ENCODE data around the gene RPP38.

The RPP38 gene

DNA sequence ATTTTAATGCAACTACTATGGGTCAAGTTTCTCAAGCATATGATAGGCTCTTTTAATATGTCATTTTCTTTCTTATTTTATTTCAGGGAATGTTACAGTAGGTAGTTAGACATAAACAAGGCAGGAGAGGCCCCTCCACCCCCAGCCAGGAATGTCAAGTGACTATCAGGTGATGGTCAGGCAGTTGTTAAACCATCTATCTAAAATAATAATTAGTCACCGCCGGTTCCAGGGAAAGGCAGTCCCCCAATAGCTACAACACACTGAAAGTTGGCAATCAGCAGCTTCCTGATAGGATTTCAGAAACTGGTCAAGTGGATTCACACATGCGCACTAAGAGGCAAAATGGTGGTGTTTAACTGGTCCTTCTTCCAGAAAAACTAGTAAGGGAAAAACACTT lies 44.1 kb upstream of the RPP38 start:
- Histone ChIP-seq H3K27me3 (ENCODE audit: insufficient read depth, poor library complexity, severe bottlenecking) (no peaks in the 10 kb centered on the region), H3K27ac (replicated peaks) (no peak overlapping the region), H3K4me3 (replicated peaks; ENCODE audit: insufficient read depth, low read length) (no peak overlapping the region)
- TF ChIP-seq, protein P1, sequence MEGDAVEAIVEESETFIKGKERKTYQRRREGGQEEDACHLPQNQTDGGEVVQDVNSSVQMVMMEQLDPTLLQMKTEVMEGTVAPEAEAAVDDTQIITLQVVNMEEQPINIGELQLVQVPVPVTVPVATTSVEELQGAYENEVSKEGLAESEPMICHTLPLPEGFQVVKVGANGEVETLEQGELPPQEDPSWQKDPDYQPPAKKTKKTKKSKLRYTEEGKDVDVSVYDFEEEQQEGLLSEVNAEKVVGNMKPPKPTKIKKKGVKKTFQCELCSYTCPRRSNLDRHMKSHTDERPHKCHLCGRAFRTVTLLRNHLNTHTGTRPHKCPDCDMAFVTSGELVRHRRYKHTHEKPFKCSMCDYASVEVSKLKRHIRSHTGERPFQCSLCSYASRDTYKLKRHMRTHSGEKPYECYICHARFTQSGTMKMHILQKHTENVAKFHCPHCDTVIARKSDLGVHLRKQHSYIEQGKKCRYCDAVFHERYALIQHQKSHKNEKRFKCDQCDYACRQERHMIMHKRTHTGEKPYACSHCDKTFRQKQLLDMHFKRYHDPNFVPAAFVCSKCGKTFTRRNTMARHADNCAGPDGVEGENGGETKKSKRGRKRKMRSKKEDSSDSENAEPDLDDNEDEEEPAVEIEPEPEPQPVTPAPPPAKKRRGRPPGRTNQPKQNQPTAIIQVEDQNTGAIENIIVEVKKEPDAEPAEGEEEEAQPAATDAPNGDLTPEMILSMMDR (IDR thresholded peaks at IDR 0.05; ENCODE audit: insufficient read depth, low read length), result no peak
- TF ChIP-seq, protein P2, sequence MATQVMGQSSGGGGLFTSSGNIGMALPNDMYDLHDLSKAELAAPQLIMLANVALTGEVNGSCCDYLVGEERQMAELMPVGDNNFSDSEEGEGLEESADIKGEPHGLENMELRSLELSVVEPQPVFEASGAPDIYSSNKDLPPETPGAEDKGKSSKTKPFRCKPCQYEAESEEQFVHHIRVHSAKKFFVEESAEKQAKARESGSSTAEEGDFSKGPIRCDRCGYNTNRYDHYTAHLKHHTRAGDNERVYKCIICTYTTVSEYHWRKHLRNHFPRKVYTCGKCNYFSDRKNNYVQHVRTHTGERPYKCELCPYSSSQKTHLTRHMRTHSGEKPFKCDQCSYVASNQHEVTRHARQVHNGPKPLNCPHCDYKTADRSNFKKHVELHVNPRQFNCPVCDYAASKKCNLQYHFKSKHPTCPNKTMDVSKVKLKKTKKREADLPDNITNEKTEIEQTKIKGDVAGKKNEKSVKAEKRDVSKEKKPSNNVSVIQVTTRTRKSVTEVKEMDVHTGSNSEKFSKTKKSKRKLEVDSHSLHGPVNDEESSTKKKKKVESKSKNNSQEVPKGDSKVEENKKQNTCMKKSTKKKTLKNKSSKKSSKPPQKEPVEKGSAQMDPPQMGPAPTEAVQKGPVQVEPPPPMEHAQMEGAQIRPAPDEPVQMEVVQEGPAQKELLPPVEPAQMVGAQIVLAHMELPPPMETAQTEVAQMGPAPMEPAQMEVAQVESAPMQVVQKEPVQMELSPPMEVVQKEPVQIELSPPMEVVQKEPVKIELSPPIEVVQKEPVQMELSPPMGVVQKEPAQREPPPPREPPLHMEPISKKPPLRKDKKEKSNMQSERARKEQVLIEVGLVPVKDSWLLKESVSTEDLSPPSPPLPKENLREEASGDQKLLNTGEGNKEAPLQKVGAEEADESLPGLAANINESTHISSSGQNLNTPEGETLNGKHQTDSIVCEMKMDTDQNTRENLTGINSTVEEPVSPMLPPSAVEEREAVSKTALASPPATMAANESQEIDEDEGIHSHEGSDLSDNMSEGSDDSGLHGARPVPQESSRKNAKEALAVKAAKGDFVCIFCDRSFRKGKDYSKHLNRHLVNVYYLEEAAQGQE (IDR thresholded peaks at IDR 0.05; ENCODE audit: insufficient replicate concordance, low read depth), result no peak
- TF ChIP-seq SPI1 (IDR thresholded peaks at IDR 0.05; ENCODE audit: borderline replicate concordance, low read depth) (no peak), GABPA (IDR thresholded peaks at IDR 0.05; ENCODE audit: low read depth) (no peak), POLR2AphosphoS5 (IDR thresholded peaks at IDR 0.05; ENCODE audit: low read depth) (no peak)
- DNase-seq (ENCODE audit: low read depth in 1 of 2, low spot score in 1 of 2), result no peak

DNA sequence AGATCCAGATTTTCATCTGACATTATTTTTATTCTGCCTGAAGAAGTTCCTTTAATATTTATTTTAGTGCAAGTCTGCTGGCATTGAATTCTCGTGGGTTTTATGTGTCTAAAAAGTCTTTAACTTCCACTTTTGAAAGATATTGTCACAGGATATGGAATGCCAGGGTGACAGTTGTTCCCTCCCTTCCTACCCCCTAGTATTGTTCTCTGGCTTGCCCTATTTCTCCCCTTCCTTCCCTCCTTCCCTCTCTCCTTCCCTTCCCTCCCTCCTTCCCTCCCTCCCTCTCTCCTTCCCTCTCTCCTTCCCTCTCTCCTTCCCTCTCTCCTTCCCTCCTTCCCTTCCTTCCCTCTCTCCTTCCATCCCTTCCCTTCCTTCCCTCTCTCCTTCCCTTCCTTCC lies 38.5 kb upstream of the RPP38 start:
- no peak overlapping the region for H3K4me3 ChIP-seq (replicated peaks; ENCODE audit: insufficient read depth, low read length)
- no peaks in the 10 kb centered on the region for H3K27me3 ChIP-seq (ENCODE audit: insufficient read depth, poor library complexity, severe bottlenecking)
- TF ChIP-seq GABPA (IDR thresholded peaks at IDR 0.05; ENCODE audit: low read depth), result no peak
- TF ChIP-seq, protein P2 (IDR thresholded peaks at IDR 0.05; ENCODE audit: insufficient replicate concordance, low read depth), result no peak
- TF ChIP-seq, protein P1 (IDR thresholded peaks at IDR 0.05; ENCODE audit: insufficient read depth, low read length), result no peak
- TF ChIP-seq SPI1 (IDR thresholded peaks at IDR 0.05; ENCODE audit: borderline replicate concordance, low read depth), result no peak
- TF ChIP-seq POLR2AphosphoS5 (IDR thresholded peaks at IDR 0.05; ENCODE audit: low read depth), result no peak
- DNase-seq (ENCODE audit: low read depth in 1 of 2, low spot score in 1 of 2), result no peak
- no peak overlapping the region for H3K27ac ChIP-seq (replicated peaks)

DNA sequence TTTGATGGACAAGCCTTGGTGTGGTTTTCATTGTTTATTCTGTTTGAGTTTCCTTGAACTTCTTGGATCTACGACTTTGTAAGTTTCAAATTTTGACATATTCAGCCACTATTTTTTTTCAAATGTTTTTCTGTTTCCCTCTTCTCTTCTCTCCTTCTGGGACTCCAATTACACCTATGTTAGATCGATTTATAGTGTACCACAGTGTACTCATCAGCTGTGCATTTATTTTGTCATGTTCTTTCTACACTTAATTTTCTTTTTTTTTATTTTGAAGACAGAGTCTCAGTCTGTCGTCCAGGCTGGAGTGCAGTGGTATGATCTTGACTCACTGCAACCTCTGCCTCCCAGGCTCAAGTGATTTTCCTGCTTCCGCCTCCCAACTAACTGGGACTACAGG lies 37.2 kb upstream of the RPP38 start:
- no peak for TF ChIP-seq POLR2AphosphoS5 (IDR thresholded peaks at IDR 0.05; ENCODE audit: low read depth)
- no peak for TF ChIP-seq SPI1 (IDR thresholded peaks at IDR 0.05; ENCODE audit: borderline replicate concordance, low read depth)
- H3K27me3 ChIP-seq (ENCODE audit: insufficient read depth, poor library complexity, severe bottlenecking), result no peaks in the 10 kb centered on the region
- no peak overlapping the region for H3K27ac ChIP-seq (replicated peaks)
- no peak for DNase-seq (ENCODE audit: low read depth in 1 of 2, low spot score in 1 of 2)
- no peak overlapping the region for H3K4me3 ChIP-seq (replicated peaks; ENCODE audit: insufficient read depth, low read length)

DNA sequence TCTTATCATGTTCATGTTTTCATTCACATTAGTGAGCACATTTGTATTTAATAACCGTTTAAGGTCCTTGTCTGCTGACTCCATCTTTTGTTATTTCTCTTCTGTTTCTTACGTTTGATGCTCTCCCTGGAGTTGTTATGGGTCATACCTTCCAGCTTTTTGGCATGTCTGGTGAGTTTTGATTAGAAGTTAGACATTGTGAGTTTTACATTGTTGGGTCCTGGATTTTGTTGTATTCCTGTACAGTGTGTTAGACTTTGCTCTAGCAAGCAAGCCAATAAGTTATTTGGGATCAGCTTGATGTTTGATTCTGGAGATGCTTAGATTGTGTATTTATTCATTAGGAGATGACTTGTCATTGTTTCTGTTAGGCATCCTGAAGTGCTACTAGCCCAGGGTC lies 36.5 kb upstream of the RPP38 start:
- DNase-seq (ENCODE audit: low read depth in 1 of 2, low spot score in 1 of 2), result no peak
- Histone ChIP-seq H3K27me3 (ENCODE audit: insufficient read depth, poor library complexity, severe bottlenecking) (no peaks in the 10 kb centered on the region), H3K4me3 (replicated peaks; ENCODE audit: insufficient read depth, low read length) (no peak overlapping the region), H3K27ac (replicated peaks) (no peak overlapping the region)
- TF ChIP-seq POLR2AphosphoS5 (IDR thresholded peaks at IDR 0.05; ENCODE audit: low read depth) (no peak), SPI1 (IDR thresholded peaks at IDR 0.05; ENCODE audit: borderline replicate concordance, low read depth) (no peak), GABPA (IDR thresholded peaks at IDR 0.05; ENCODE audit: low read depth) (no peak)
- TF ChIP-seq, protein P1 (IDR thresholded peaks at IDR 0.05; ENCODE audit: insufficient read depth, low read length), result no peak
- TF ChIP-seq, protein P2 (IDR thresholded peaks at IDR 0.05; ENCODE audit: insufficient replicate concordance, low read depth), result no peak
